Measurements from ENCODE around the gene PDE4C.

DNA sequence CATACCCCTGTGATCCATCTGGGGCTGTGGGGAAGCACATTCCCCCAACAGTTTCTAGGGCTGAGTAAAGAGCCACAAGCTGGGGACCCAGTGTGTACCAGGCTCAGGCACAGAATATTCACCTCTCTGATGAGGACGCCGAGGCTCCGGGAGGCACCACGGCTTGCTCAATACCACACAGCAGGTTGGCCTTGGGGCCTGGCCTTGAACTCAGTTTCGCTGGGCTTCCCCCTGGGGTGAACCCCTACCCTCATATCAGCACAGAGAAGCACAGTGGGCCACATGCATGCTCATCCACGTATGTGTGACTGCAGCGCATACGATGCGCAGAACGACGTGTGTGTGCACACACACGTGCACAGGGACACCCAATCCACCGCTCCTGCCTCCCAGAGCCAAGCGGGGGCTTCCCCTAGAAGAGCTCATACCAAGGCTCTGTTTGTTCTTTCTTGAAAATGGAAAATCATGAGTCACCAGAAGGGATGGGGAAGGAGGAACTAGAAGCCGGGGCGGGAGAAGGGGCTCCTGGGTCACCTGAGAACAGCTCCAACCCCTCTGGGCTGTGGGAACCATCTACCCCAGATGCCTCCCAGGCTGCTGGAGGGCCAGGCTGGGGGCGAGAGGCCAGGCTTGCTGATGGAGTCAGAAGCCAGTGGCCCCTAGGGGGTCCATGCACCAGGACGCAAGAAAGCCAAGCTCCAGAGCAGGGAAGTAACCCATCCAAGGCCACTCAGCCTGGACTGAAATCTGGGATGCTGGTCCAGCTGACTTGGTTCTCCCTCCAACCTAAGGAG lies 4.9 kb upstream of the PDE4C start:
- TF ChIP-seq, protein P1, sequence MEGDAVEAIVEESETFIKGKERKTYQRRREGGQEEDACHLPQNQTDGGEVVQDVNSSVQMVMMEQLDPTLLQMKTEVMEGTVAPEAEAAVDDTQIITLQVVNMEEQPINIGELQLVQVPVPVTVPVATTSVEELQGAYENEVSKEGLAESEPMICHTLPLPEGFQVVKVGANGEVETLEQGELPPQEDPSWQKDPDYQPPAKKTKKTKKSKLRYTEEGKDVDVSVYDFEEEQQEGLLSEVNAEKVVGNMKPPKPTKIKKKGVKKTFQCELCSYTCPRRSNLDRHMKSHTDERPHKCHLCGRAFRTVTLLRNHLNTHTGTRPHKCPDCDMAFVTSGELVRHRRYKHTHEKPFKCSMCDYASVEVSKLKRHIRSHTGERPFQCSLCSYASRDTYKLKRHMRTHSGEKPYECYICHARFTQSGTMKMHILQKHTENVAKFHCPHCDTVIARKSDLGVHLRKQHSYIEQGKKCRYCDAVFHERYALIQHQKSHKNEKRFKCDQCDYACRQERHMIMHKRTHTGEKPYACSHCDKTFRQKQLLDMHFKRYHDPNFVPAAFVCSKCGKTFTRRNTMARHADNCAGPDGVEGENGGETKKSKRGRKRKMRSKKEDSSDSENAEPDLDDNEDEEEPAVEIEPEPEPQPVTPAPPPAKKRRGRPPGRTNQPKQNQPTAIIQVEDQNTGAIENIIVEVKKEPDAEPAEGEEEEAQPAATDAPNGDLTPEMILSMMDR (IDR thresholded peaks at IDR 0.05): no peak
- no peak for TF ChIP-seq POLR2A (IDR thresholded peaks at IDR 0.05)

Data from prostate gland (tissue), 2 donors.